ENCODE measurements around the gene TSPO. TPM values are rescaled to one million over a fixed set of nuclear protein-coding genes. Genes with fewer than 3 reads are reported as not detected.

TSPO gene
- polyA plus RNA-seq, 1 donor (not counting 4 experiments of a cell fraction or from before 2014, with no cell fraction given), result 139 TPM

GRCh38 chr22:43176090-43176489 is 24.7 kb downstream of the TSPO start:
- H3K9me3 ChIP-seq (ENCODE audit: control insufficient read depth, low read depth, low read length), result no peaks in the 10 kb centered on the region
- dilution Hi-C loops (cut with MboI; ENCODE audit: extremely low pct_ligation_motif_present, low sequenced_read_pairs), result no loop called here
- no peak overlapping the region for H2AFZ ChIP-seq (ENCODE audit: control insufficient read depth, low read length)
- no peaks in the 10 kb centered on the region for H4K20me1 ChIP-seq (ENCODE audit: control insufficient read depth, extremely low read depth, insufficient read depth, low read length)
- peaks cover 6% of the 10 kb centered on the region for H3K4me1 ChIP-seq (ENCODE audit: control insufficient read depth, extremely low read depth, insufficient read depth, low read length)
- H3K9ac ChIP-seq (ENCODE audit: control insufficient read depth, extremely low read depth, insufficient read depth, low read length), result no peak overlapping the region
- FAIRE-seq, result no peak
- H3K4me3 ChIP-seq (ENCODE audit: control insufficient read depth in 2 of 3, extremely low read depth in 1 of 3, insufficient read depth in 2 of 3, low read depth in 1 of 3, low read length in 3 of 3), result no peak overlapping the region
- TF ChIP-seq EZH2 (IDR thresholded peaks at IDR 0.05; ENCODE audit: low read length) (no peak), CTCF (optimal IDR thresholded peaks at IDR 0.05 in 1 of 3, IDR thresholded peaks at IDR 0.05 in 1 of 3, conservative IDR thresholded peaks at IDR 0.05 in 1 of 3; ENCODE audit: extremely low read depth in 1 of 3, insufficient read depth in 2 of 3, low read length in 3 of 3) (no peak)
- no peak for DNase-seq (ENCODE audit: low read depth, low spot score)
- peaks cover 33 to 46% of the 10 kb centered on the region in 2 experiments for H3K36me3 ChIP-seq (ENCODE audit: control insufficient read depth in 2 of 2, extremely low read depth in 1 of 2, insufficient read depth in 2 of 2, low read length in 2 of 2)
- peaks cover under 1% of the 10 kb centered on the region for H3K79me2 ChIP-seq (ENCODE audit: control insufficient read depth, insufficient read depth, low read length)
- H3K27ac ChIP-seq (ENCODE audit: control insufficient read depth, insufficient read depth, low read length), result no peak overlapping the region
- no peak overlapping the region for H3K4me2 ChIP-seq (ENCODE audit: control insufficient read depth, extremely low read depth, insufficient read depth, low read depth, low read length)
- H3K9me1 ChIP-seq (ENCODE audit: control insufficient read depth, extremely low read depth, insufficient read depth, low read length), result no peaks in the 10 kb centered on the region
- H3K27me3 ChIP-seq (ENCODE audit: control insufficient read depth, extremely low read depth, insufficient read depth, low read length), result no peaks in the 10 kb centered on the region

GRCh38 chr22:43177479-43177878 is 26.1 kb downstream of the TSPO start:
- H3K79me2 ChIP-seq (ENCODE audit: control insufficient read depth, insufficient read depth, low read length), result peaks cover 4% of the 10 kb centered on the region
- no peak overlapping the region for H3K4me3 ChIP-seq (ENCODE audit: control insufficient read depth in 2 of 3, extremely low read depth in 1 of 3, insufficient read depth in 2 of 3, low read depth in 1 of 3, low read length in 3 of 3)
- DNase-seq (ENCODE audit: low read depth, low spot score) (no peak), FAIRE-seq (no peak)
- H3K9me3 ChIP-seq (ENCODE audit: control insufficient read depth, low read depth, low read length), result no peaks in the 10 kb centered on the region
- H4K20me1 ChIP-seq (ENCODE audit: control insufficient read depth, extremely low read depth, insufficient read depth, low read length), result no peaks in the 10 kb centered on the region
- H3K36me3 ChIP-seq (ENCODE audit: control insufficient read depth in 2 of 2, extremely low read depth in 1 of 2, insufficient read depth in 2 of 2, low read length in 2 of 2), result peaks cover 36% of the 10 kb centered on the region in 2 experiments
- no peak overlapping the region for H3K4me2 ChIP-seq (ENCODE audit: control insufficient read depth, extremely low read depth, insufficient read depth, low read depth, low read length)
- no peaks in the 10 kb centered on the region for H3K27me3 ChIP-seq (ENCODE audit: control insufficient read depth, extremely low read depth, insufficient read depth, low read length)
- no peak overlapping the region for H3K27ac ChIP-seq (ENCODE audit: control insufficient read depth, insufficient read depth, low read length)
- no peak overlapping the region for H3K9ac ChIP-seq (ENCODE audit: control insufficient read depth, extremely low read depth, insufficient read depth, low read length)
- TF ChIP-seq CTCF (optimal IDR thresholded peaks at IDR 0.05 in 1 of 3, IDR thresholded peaks at IDR 0.05 in 1 of 3, conservative IDR thresholded peaks at IDR 0.05 in 1 of 3; ENCODE audit: extremely low read depth in 1 of 3, insufficient read depth in 2 of 3, low read length in 3 of 3) (no peak), EZH2 (IDR thresholded peaks at IDR 0.05; ENCODE audit: low read length) (no peak)
- no peak overlapping the region for H2AFZ ChIP-seq (ENCODE audit: control insufficient read depth, low read length)
- dilution Hi-C loops (cut with MboI; ENCODE audit: extremely low pct_ligation_motif_present, low sequenced_read_pairs), result no loop called here
- peaks cover 6% of the 10 kb centered on the region for H3K4me1 ChIP-seq (ENCODE audit: control insufficient read depth, extremely low read depth, insufficient read depth, low read length)
- no peaks in the 10 kb centered on the region for H3K9me1 ChIP-seq (ENCODE audit: control insufficient read depth, extremely low read depth, insufficient read depth, low read length)
